ENCODE data around the gene NR2C2. TPM values are rescaled to one million over a fixed set of nuclear protein-coding genes. Genes with fewer than 3 reads are reported as not detected.

The NR2C2 gene
- total RNA-seq, 1 donor, result 34.0 TPM

DNA sequence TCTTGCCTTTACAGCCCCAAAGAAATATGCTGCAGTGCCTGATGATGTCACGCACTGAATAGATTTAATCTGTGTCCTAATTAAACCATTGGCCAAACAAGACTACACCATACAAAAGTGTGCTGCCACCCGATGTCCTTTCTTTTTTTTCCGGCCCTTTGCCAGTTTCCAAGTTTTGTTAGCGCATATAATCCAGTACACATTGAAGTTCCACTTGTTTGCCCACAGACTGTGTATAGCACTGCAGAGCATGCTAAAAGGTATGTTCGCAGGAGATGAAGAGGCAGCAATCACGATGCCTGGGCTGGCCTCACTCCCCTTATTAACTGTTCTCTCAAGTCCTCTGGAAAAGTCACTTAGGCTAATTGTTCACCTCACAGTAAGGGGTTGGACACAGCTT is 90.9 kb downstream of the NR2C2 start:
- TF ChIP-seq, protein P1, sequence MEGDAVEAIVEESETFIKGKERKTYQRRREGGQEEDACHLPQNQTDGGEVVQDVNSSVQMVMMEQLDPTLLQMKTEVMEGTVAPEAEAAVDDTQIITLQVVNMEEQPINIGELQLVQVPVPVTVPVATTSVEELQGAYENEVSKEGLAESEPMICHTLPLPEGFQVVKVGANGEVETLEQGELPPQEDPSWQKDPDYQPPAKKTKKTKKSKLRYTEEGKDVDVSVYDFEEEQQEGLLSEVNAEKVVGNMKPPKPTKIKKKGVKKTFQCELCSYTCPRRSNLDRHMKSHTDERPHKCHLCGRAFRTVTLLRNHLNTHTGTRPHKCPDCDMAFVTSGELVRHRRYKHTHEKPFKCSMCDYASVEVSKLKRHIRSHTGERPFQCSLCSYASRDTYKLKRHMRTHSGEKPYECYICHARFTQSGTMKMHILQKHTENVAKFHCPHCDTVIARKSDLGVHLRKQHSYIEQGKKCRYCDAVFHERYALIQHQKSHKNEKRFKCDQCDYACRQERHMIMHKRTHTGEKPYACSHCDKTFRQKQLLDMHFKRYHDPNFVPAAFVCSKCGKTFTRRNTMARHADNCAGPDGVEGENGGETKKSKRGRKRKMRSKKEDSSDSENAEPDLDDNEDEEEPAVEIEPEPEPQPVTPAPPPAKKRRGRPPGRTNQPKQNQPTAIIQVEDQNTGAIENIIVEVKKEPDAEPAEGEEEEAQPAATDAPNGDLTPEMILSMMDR (IDR thresholded peaks at IDR 0.05; ENCODE audit: extremely low read depth, low read depth, low read length), result no peak

DNA sequence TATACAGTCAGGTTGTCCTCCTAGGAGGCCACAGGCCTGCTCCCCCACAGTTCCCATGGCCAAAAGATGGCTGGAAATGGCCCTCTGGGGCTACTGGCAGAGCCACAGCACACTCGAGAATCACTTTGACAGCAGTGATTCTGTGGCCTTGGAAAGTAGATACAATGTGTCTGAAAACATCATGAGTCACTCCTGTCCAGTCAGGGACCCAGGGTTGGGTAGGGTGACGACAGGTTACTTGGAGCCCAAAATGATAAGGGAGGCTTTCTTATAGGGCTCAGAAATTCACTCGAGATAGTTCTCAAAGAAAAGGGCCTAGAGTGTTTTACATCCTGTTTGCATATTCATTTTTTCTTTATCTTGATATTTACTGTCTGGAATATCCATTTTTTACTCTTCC is 93.5 kb downstream of the NR2C2 start:
- H4K20me1 ChIP-seq (ENCODE audit: insufficient read depth, low read length), result no peaks in the 10 kb centered on the region
- DNase-seq (ENCODE audit: insufficient read length, low spot score, missing footprints), result no peak
- TF ChIP-seq, protein P1 (IDR thresholded peaks at IDR 0.05; ENCODE audit: extremely low read depth, low read depth, low read length), result no peak
- no peaks in the 10 kb centered on the region for H3K4me1 ChIP-seq (ENCODE audit: insufficient read depth, low read length)
- no peak overlapping the region for H3K4me2 ChIP-seq (ENCODE audit: insufficient read depth, low read length)
- H2AFZ ChIP-seq (ENCODE audit: low read length), result no peak overlapping the region
- H3K9me3 ChIP-seq (ENCODE audit: low read depth, low read length), result no peaks in the 10 kb centered on the region
- H3K27me3 ChIP-seq (ENCODE audit: insufficient read depth, low read length), result no peaks in the 10 kb centered on the region
- H3K36me3 ChIP-seq (ENCODE audit: insufficient read depth, low read length), result peaks cover 81% of the 10 kb centered on the region
- H3K4me3 ChIP-seq (ENCODE audit: insufficient read depth, low read length), result no peak overlapping the region
- H3K79me2 ChIP-seq (ENCODE audit: insufficient read depth, low read length), result no peaks in the 10 kb centered on the region
- H3K27ac ChIP-seq (ENCODE audit: low read depth, low read length), result no peak overlapping the region

More for the DNA sequence above, 90.9 kb downstream of the NR2C2 start:
- Histone ChIP-seq H3K4me2 (ENCODE audit: insufficient read depth, low read length) (no peak overlapping the region), H3K79me2 (ENCODE audit: insufficient read depth, low read length) (no peaks in the 10 kb centered on the region), H3K36me3 (ENCODE audit: insufficient read depth, low read length) (peaks cover 75% of the 10 kb centered on the region), H2AFZ (ENCODE audit: low read length) (no peak overlapping the region), H3K4me1 (ENCODE audit: insufficient read depth, low read length) (no peaks in the 10 kb centered on the region), H3K27ac (ENCODE audit: low read depth, low read length) (no peak overlapping the region), H4K20me1 (ENCODE audit: insufficient read depth, low read length) (no peaks in the 10 kb centered on the region), H3K4me3 (ENCODE audit: insufficient read depth, low read length) (no peak overlapping the region), H3K9me3 (ENCODE audit: low read depth, low read length) (no peaks in the 10 kb centered on the region), H3K27me3 (ENCODE audit: insufficient read depth, low read length) (no peaks in the 10 kb centered on the region)
- no peak for DNase-seq (ENCODE audit: insufficient read length, low spot score, missing footprints)

DNA sequence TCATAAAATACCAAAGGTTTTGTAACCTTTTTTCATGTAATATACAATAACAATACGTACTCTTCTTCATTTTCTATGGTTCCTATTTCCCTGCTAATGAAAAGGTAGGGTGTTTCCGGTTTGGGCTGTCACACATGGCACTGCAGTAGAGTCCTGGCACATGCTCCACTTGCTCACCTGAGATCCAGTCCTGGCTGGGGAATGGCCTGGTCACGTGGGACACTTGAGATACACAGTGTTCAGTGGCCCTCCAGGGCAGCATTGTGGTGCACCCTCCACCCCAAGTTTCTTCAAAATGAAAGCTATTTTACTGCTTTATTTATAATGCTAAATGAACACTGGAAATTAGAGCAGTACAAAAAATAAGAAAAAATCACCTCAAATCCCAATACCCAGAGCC is 94.6 kb downstream of the NR2C2 start:
- Histone ChIP-seq H3K36me3 (ENCODE audit: insufficient read depth, low read length) (peaks cover 85% of the 10 kb centered on the region), H3K4me1 (ENCODE audit: insufficient read depth, low read length) (no peaks in the 10 kb centered on the region), H3K4me2 (ENCODE audit: insufficient read depth, low read length) (no peak overlapping the region), H3K27me3 (ENCODE audit: insufficient read depth, low read length) (no peaks in the 10 kb centered on the region), H3K9me3 (ENCODE audit: low read depth, low read length) (no peaks in the 10 kb centered on the region), H4K20me1 (ENCODE audit: insufficient read depth, low read length) (no peaks in the 10 kb centered on the region), H2AFZ (ENCODE audit: low read length) (no peak overlapping the region), H3K4me3 (ENCODE audit: insufficient read depth, low read length) (no peak overlapping the region), H3K79me2 (ENCODE audit: insufficient read depth, low read length) (no peaks in the 10 kb centered on the region), H3K27ac (ENCODE audit: low read depth, low read length) (no peak overlapping the region)
- no peak for DNase-seq (ENCODE audit: insufficient read length, low spot score, missing footprints)
- TF ChIP-seq, protein P1 (IDR thresholded peaks at IDR 0.05; ENCODE audit: extremely low read depth, low read depth, low read length), result no peak

DNA sequence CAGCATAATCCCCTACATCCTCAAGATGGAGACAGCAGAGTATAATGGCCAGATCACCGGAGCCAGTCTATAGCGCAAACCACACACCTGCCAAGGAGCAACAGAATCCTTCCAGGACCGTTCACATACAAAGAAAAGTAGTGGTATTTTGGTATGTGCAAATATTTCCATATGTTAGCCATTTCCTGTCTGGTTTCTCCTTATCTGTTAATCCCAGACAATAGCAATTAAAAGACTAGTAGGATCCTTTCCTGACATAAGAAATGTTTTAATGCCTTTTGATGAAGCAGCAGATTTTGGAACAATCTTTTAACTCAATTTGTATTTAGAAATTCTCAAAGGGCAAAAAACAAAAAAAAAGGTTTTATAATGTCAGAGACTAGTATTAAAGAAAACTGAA is 95.6 kb downstream of the NR2C2 start:
- DNase-seq (ENCODE audit: insufficient read length, low spot score, missing footprints), result no peak
- TF ChIP-seq, protein P1 (IDR thresholded peaks at IDR 0.05; ENCODE audit: extremely low read depth, low read depth, low read length), result no peak
- no peak overlapping the region for H3K4me2 ChIP-seq (ENCODE audit: insufficient read depth, low read length)
- H3K27ac ChIP-seq (ENCODE audit: low read depth, low read length), result no peak overlapping the region
- H3K36me3 ChIP-seq (ENCODE audit: insufficient read depth, low read length), result peaks cover 92% of the 10 kb centered on the region
- H4K20me1 ChIP-seq (ENCODE audit: insufficient read depth, low read length), result no peaks in the 10 kb centered on the region
- H2AFZ ChIP-seq (ENCODE audit: low read length), result no peak overlapping the region
- no peaks in the 10 kb centered on the region for H3K9me3 ChIP-seq (ENCODE audit: low read depth, low read length)
- H3K27me3 ChIP-seq (ENCODE audit: insufficient read depth, low read length), result no peaks in the 10 kb centered on the region
- H3K4me1 ChIP-seq (ENCODE audit: insufficient read depth, low read length), result no peaks in the 10 kb centered on the region
- H3K4me3 ChIP-seq (ENCODE audit: insufficient read depth, low read length), result no peak overlapping the region
- H3K79me2 ChIP-seq (ENCODE audit: insufficient read depth, low read length), result no peaks in the 10 kb centered on the region

All from osteoblast (primary cell).